HEK293 (cell line): ENCODE results near the gene HLF.

Experiments
- CTCF ChIA-PET: fragments of 350-600 bp; formaldehyde crosslinking; extraction: SDS; loops from one replicate; lab custom pipeline; 2021; ENCODE audit warnings: antibody characterized with exemption; lab: Yijun Ruan, JAX
- POLR2A ChIA-PET: fragments of 300-600 bp; formaldehyde crosslinking; extraction: SDS; loops from one replicate; lab custom pipeline; 2020; ENCODE audit warnings: antibody characterized with exemption, inconsistent platforms; lab: Yijun Ruan, JAX
- H3K27ac ChIP-seq: fragments of 200-500 bp; sonication (Bioruptor generic); 2 replicates; pipeline ENCODE4 v1.5.1; 2014; ENCODE audit warnings: low read depth, low read length, control low read depth, inconsistent platforms; ENCODE audit errors: extremely low read depth
- H3K36me3 ChIP-seq, 2 experiments: fragments of 200-500 bp in 1 of 2; sonication (Bioruptor generic) in 1 of 2; 1 replicate in 1 of 2; 2 replicates in 1 of 2; pipeline ENCODE4 v1.5.1; 2014 to 2017; ENCODE audit warnings: inconsistent platforms in 2 of 2, low read length in 2 of 2; ENCODE audit not compliant: control insufficient read depth in 2 of 2, insufficient read depth in 1 of 2
- H3K4me1 ChIP-seq: fragments of 200-500 bp; sonication (Bioruptor generic); 2 replicates; pipeline ENCODE4 v1.5.1; 2014; ENCODE audit warnings: mild to moderate bottlenecking, low read length, inconsistent platforms; ENCODE audit not compliant: control insufficient read depth, insufficient read depth
- H3K4me3 ChIP-seq: 2 replicates; pipeline ENCODE4 v1.5.1; 2011; ENCODE audit warnings: low read depth, mild to moderate bottlenecking, control low read depth, low read length, moderate library complexity
- H3K9me3 ChIP-seq: fragments of 200-500 bp; sonication (Bioruptor generic); 2 replicates; pipeline ENCODE4 v1.5.1; 2014; ENCODE audit warnings: low read depth, low read length, inconsistent platforms; ENCODE audit not compliant: control insufficient read depth, insufficient read depth
- ATF2 ChIP-seq: fragments of 450-650 bp; formaldehyde crosslinking; IDR thresholded peaks from 2 replicates; pipeline ENCODE4 v1.5.1; 2016; ENCODE audit warnings: missing biosample characterization, missing genetic modification characterization, low read depth
- KLF17 ChIP-seq: fragments of 450-650 bp; formaldehyde crosslinking; IDR thresholded peaks from 2 replicates; pipeline ENCODE4 v1.5.1; 2016; ENCODE audit warnings: missing biosample characterization, missing genetic modification characterization
- PRDM4 ChIP-seq: fragments of 450-650 bp; formaldehyde crosslinking; IDR thresholded peaks from 2 replicates; pipeline ENCODE4 v1.5.1; 2017; ENCODE audit warnings: missing biosample characterization, missing genetic modification characterization
- REPIN1 ChIP-seq: fragments of 450-650 bp; formaldehyde crosslinking; IDR thresholded peaks from 2 replicates; pipeline ENCODE4 v1.5.1; 2017; ENCODE audit warnings: missing biosample characterization, missing genetic modification characterization, low read depth
- SP2 ChIP-seq: fragments of 450-650 bp; formaldehyde crosslinking; IDR thresholded peaks from 2 replicates; pipeline ENCODE4 v1.5.1; 2016; ENCODE audit warnings: missing biosample characterization, missing genetic modification characterization
- ZFP3 ChIP-seq: fragments of 450-650 bp; formaldehyde crosslinking; IDR thresholded peaks from 2 replicates; pipeline ENCODE4 v1.5.1; 2016; ENCODE audit warnings: low read depth, missing biosample characterization, missing genetic modification characterization
- ZIC2 ChIP-seq: fragments of 450-650 bp; formaldehyde crosslinking; IDR thresholded peaks from 2 replicates; pipeline ENCODE4 v1.5.1; 2016; ENCODE audit warnings: missing biosample characterization, missing genetic modification characterization
- ZNF138 ChIP-seq: fragments of 450-650 bp; formaldehyde crosslinking; IDR thresholded peaks from 2 replicates; pipeline ENCODE4 v1.5.1; 2016; ENCODE audit warnings: missing biosample characterization, missing genetic modification characterization, borderline replicate concordance
- ZNF148 ChIP-seq: fragments of 450-650 bp; formaldehyde crosslinking; IDR thresholded peaks from 2 replicates; pipeline ENCODE4 v1.5.0; 2017; ENCODE audit warnings: missing biosample characterization, missing genetic modification characterization, borderline replicate concordance
- ZNF155 ChIP-seq: fragments of 450-650 bp; formaldehyde crosslinking; IDR thresholded peaks from 2 replicates; pipeline ENCODE4 v1.5.1; 2016; ENCODE audit warnings: missing biosample characterization, missing genetic modification characterization
- ZNF169 ChIP-seq: fragments of 450-650 bp; formaldehyde crosslinking; IDR thresholded peaks from 2 replicates; pipeline ENCODE4 v1.5.1; 2016; ENCODE audit warnings: missing biosample characterization, missing genetic modification characterization
- ZNF174 ChIP-seq: fragments of 450-650 bp; formaldehyde crosslinking; IDR thresholded peaks from 2 replicates; pipeline ENCODE4 v1.5.0; 2017; ENCODE audit warnings: missing biosample characterization, mild to moderate bottlenecking, missing genetic modification characterization
- ZNF175 ChIP-seq: fragments of 450-650 bp; formaldehyde crosslinking; IDR thresholded peaks from 2 replicates; pipeline ENCODE4 v1.5.1; 2016; ENCODE audit warnings: missing biosample characterization, missing genetic modification characterization
- ZNF184 ChIP-seq: fragments of 450-650 bp; IDR thresholded peaks from 2 replicates; pipeline ENCODE4 v1.5.1; 2018; ENCODE audit warnings: missing biosample characterization, mild to moderate bottlenecking, missing genetic modification characterization
- ZNF211 ChIP-seq: fragments of 450-650 bp; formaldehyde crosslinking; IDR thresholded peaks from 2 replicates; pipeline ENCODE4 v1.5.1; 2016; ENCODE audit warnings: low read depth, missing biosample characterization, missing genetic modification characterization
- ZNF266 ChIP-seq: fragments of 450-650 bp; formaldehyde crosslinking; IDR thresholded peaks from 2 replicates; pipeline ENCODE4 v1.5.1; 2016; ENCODE audit warnings: missing biosample characterization, missing genetic modification characterization, low read depth
- ZNF274 ChIP-seq, 2 experiments: fragments of 200-500 bp in 1 of 2; fragments of 450-650 bp in 1 of 2; sonication (Bioruptor generic) in 1 of 2; formaldehyde crosslinking in 1 of 2; IDR thresholded peaks; 2 replicates each; pipeline versions ENCODE4 v1.5.1 to v1.6.1; 2014 to 2016; ENCODE audit warnings: borderline replicate concordance in 1 of 2, inconsistent platforms in 1 of 2, low read length in 1 of 2, missing biosample characterization in 1 of 2, missing genetic modification characterization in 1 of 2
- ZNF549 ChIP-seq: fragments of 450-650 bp; IDR thresholded peaks from 2 replicates; pipeline ENCODE4 v1.5.1; 2018; ENCODE audit warnings: missing biosample characterization, missing genetic modification characterization, mild to moderate bottlenecking, inconsistent platforms, moderate library complexity
- ZNF596 ChIP-seq: fragments of 450-650 bp; IDR thresholded peaks from 2 replicates; pipeline ENCODE4 v1.5.0; 2018; ENCODE audit warnings: missing biosample characterization, mild to moderate bottlenecking, missing genetic modification characterization, moderate library complexity
- ZNF600 ChIP-seq: fragments of 450-650 bp; formaldehyde crosslinking; IDR thresholded peaks from 2 replicates; pipeline ENCODE4 v1.5.1; 2016; ENCODE audit warnings: missing biosample characterization, missing genetic modification characterization
- ZNF704 ChIP-seq: fragments of 450-650 bp; formaldehyde crosslinking; IDR thresholded peaks from 2 replicates; pipeline ENCODE4 v1.5.1; 2016; ENCODE audit warnings: missing biosample characterization, missing genetic modification characterization
- ZNF768 ChIP-seq: fragments of 450-650 bp; formaldehyde crosslinking; IDR thresholded peaks from 2 replicates; pipeline ENCODE4 v1.5.1; 2018; ENCODE audit warnings: missing biosample characterization, mild to moderate bottlenecking, missing genetic modification characterization
- ZNF791 ChIP-seq: fragments of 450-650 bp; formaldehyde crosslinking; IDR thresholded peaks from 2 replicates; pipeline ENCODE4 v1.5.1; 2016; ENCODE audit warnings: missing biosample characterization, missing genetic modification characterization
- ZNF830 ChIP-seq: fragments of 450-650 bp; IDR thresholded peaks from 2 replicates; pipeline ENCODE4 v1.5.0; 2018; ENCODE audit warnings: missing biosample characterization, missing genetic modification characterization, low read depth, mild to moderate bottlenecking, moderate library complexity

The HLF gene

GRCh38 chr17:55237268-55237667, 27.5 kb upstream of the HLF start:
- Histone ChIP-seq H3K9me3 (no peaks in the 10 kb centered on the region), H3K4me3 (no peak overlapping the region)
- POLR2A ChIA-PET = interaction anchor here (0.7 to 1.8 kb wide), 2 partner anchors 29 to 80 kb away, joined by 3 to 11 read pairs; no protein-coding TSS in a partner anchor
- TF ChIP-seq ZNF600 (no peak), ZNF175 (tag by site-specific recombination) (no peak), ZNF138 (tag by site-specific recombination) (no peak), ZNF148 (tag by site-specific recombination) (no peak), ZNF174 (tag by site-specific recombination) (no peak), ZNF549 (tag by site-specific recombination) (no peak), ZNF169 (tag by site-specific recombination) (no peak), ZNF768 (tag by site-specific recombination) (no peak), ZNF274 (IDR thresholded peaks at IDR 0.05; ENCODE audit: low read length) (no peak), ZNF274 (tag by site-specific recombination; IDR thresholded peaks at IDR 0.05; ENCODE audit: borderline replicate concordance) (no peak), ZIC2 (tag by site-specific recombination) (no peak), ZNF830 (tag by site-specific recombination) (no peak)
- TF ChIP-seq, all 188 proteins: peak for 0
- CTCF ChIA-PET = interaction anchor here (0.6 to 0.7 kb wide), 4 partner anchors 18 to 288 kb away, joined by 3 to 6 read pairs (median 3); no protein-coding TSS in a partner anchor
- no peaks in the 10 kb centered on the region for H3K4me1 ChIP-seq
- no peak overlapping the region for H3K27ac ChIP-seq
- H3K36me3 ChIP-seq = no peaks in the 10 kb centered on the region

- ChIA-PET CTCF (interaction anchor here (0.6 to 0.7 kb wide), 3 partner anchors 15 to 58 kb away, joined by 3 to 4 read pairs (median 3); no protein-coding TSS in a partner anchor), POLR2A (interaction anchor here (0.7 to 1.8 kb wide), 4 partner anchors 26 to 270 kb away, joined by 3 to 11 read pairs (median 4); partner anchors contain the start of genes COX11, HLF and STXBP4)
- Histone ChIP-seq H3K4me3 (peak overlapping the region; percentile 53; the same call in 1 of the 2 replicates), H3K27ac (no peak overlapping the region), H3K36me3 (no peaks in the 10 kb centered on the region), H3K9me3 (no peaks in the 10 kb centered on the region), H3K4me1 (no peaks in the 10 kb centered on the region)
- TF ChIP-seq ZNF155 (tag by site-specific recombination) (no peak), ZFP3 (no peak), PRDM4 (peak; percentile 63; the same call in 1 of the 2 replicates), SP2 (tag by site-specific recombination) (no peak), ATF2 (peak; percentile 77; the same call in 1 of the 2 replicates), REPIN1 (tag by site-specific recombination) (no peak), ZNF184 (no peak), ZNF596 (tag by site-specific recombination) (no peak), KLF17 (no peak), ZNF791 (tag by site-specific recombination) (no peak), ZNF704 (tag by site-specific recombination) (no peak), ZNF266 (tag by site-specific recombination) (no peak), ZNF211 (tag by site-specific recombination) (no peak)
Measured at GRCh38 chr17:55237841-55238178, 26.9 kb upstream of the HLF start.
